MM.1S (cell line): ENCODE results near the gene SMC6.

Experiments used
- DNase-seq: peaks from one replicate; pipeline ENCODE4 v3.0.0-alpha.2; 2015
- H2AFZ ChIP-seq: fragments of 300-600 bp; sonication (generic); 2 replicates; pipeline ENCODE4 v1.6.0; 2016; ENCODE audit warnings: antibody characterized with exemption, low read length
- H3F3A ChIP-seq: fragments of 300-600 bp; sonication (generic); 2 replicates; pipeline ENCODE4 v1.6.1; 2016; ENCODE audit warnings: mild to moderate bottlenecking, antibody characterized with exemption, low read length, moderate library complexity, mixed read lengths; ENCODE audit not compliant: insufficient read depth
- H3K27ac ChIP-seq: fragments of 300-600 bp; sonication (generic); 2 replicates; pipeline ENCODE4 v1.5.1; 2016; ENCODE audit warnings: mild to moderate bottlenecking, low read length
- H3K27me3 ChIP-seq: fragments of 300-600 bp; sonication (generic); replicated peaks from 2 replicates; pipeline ENCODE4 v1.6.0; 2016; ENCODE audit warnings: low read length; ENCODE audit not compliant: insufficient read depth
- H3K36me3 ChIP-seq: fragments of 300-600 bp; sonication (generic); replicated peaks from 2 replicates; pipeline ENCODE4 v1.6.1; 2016; ENCODE audit warnings: mild to moderate bottlenecking, low read length, mixed read lengths; ENCODE audit not compliant: insufficient read depth
- H3K4me1 ChIP-seq: fragments of 300-600 bp; sonication (generic); 2 replicates; pipeline ENCODE4 v1.6.1; 2016; ENCODE audit warnings: low read length, mixed read lengths
- H3K4me2 ChIP-seq: fragments of 300-600 bp; sonication (generic); 2 replicates; pipeline ENCODE4 v1.6.0; 2016; ENCODE audit warnings: low read depth, low read length
- H3K4me3 ChIP-seq: fragments of 300-600 bp; sonication (generic); 2 replicates; pipeline ENCODE4 v1.5.1; 2016; ENCODE audit warnings: low read length, mixed read lengths
- H3K79me2 ChIP-seq: fragments of 300-600 bp; sonication (generic); 2 replicates; pipeline ENCODE4 v1.6.1; 2016; ENCODE audit warnings: mixed run types, low read length, mixed read lengths
- H3K9ac ChIP-seq: fragments of 300-600 bp; sonication (generic); 2 replicates; pipeline ENCODE4 v1.6.1; 2016; ENCODE audit warnings: low read length, mixed read lengths
- H3K9me2 ChIP-seq: fragments of 300-600 bp; sonication (generic); replicated peaks from 2 replicates; pipeline ENCODE4 v1.6.1; 2016; ENCODE audit warnings: mild to moderate bottlenecking, low read length, mixed read lengths; ENCODE audit not compliant: insufficient read depth
- H3K9me3 ChIP-seq: fragments of 300-600 bp; sonication (generic); replicated peaks from 2 replicates; pipeline ENCODE4 v1.6.1; 2016; ENCODE audit warnings: mild to moderate bottlenecking, low read length, mixed read lengths; ENCODE audit not compliant: insufficient read depth
- H4K20me1 ChIP-seq: fragments of 300-600 bp; sonication (generic); 2 replicates; pipeline ENCODE4 v1.6.1; 2016; ENCODE audit warnings: mild to moderate bottlenecking, low read length, moderate library complexity, mixed read lengths; ENCODE audit not compliant: insufficient read depth
- EZH2 ChIP-seq: fragments of 300-600 bp; sonication (generic); optimal IDR thresholded peaks from 2 replicates; pipeline ENCODE3; 2017; ENCODE audit warnings: low read depth, mild to moderate bottlenecking, antibody characterized with exemption, low read length, mixed read lengths
- EZH2phosphoT487 ChIP-seq: fragments of 300-600 bp; sonication (generic); IDR thresholded peaks from 2 replicates; pipeline ENCODE4 v1.6.1; 2018; ENCODE audit warnings: antibody characterized with exemption, low read length
- TF ChIP-seq, protein P1 (sequence below): fragments of 300-600 bp; sonication (generic); IDR thresholded peaks from 2 replicates; pipeline ENCODE4 v1.5.1; 2016; ENCODE audit warnings: antibody characterized with exemption, low read length, mixed read lengths

SMC6 gene

DNA sequence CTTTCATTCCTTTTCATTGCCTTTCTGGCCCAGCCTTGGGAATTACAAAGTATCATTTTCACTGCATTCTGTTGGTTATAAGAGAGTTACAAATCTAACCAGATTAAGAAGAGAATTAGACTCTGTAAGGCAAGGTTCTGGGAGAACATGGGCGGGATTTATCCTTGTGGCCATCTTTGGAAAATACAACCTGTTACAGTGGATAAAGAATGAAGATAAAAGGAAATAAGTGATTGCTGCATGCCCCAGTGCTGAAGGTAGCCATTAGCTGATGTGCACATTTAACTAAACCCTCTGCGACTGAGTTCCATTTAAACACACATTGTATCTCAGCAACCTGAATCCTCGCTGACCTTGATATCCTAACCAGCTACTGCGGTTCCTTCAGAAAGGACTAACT is 93.4 kb downstream of the SMC6 start:
- no peaks in the 10 kb centered on the region for H3K9me3 ChIP-seq
- H3K27me3 ChIP-seq: no peaks in the 10 kb centered on the region
- H4K20me1 ChIP-seq: no peaks in the 10 kb centered on the region
- H2AFZ ChIP-seq: no peak overlapping the region
- no peak overlapping the region for H3K4me3 ChIP-seq
- H3K27ac ChIP-seq: no peak overlapping the region
- H3K9ac ChIP-seq: no peak overlapping the region
- no peak overlapping the region for H3K4me2 ChIP-seq
- no peaks in the 10 kb centered on the region for H3F3A ChIP-seq
- H3K4me1 ChIP-seq: no peaks in the 10 kb centered on the region
- peaks cover 1% of the 10 kb centered on the region; the same call in 1 of the 2 replicates for H3K36me3 ChIP-seq
- TF ChIP-seq, protein P1, sequence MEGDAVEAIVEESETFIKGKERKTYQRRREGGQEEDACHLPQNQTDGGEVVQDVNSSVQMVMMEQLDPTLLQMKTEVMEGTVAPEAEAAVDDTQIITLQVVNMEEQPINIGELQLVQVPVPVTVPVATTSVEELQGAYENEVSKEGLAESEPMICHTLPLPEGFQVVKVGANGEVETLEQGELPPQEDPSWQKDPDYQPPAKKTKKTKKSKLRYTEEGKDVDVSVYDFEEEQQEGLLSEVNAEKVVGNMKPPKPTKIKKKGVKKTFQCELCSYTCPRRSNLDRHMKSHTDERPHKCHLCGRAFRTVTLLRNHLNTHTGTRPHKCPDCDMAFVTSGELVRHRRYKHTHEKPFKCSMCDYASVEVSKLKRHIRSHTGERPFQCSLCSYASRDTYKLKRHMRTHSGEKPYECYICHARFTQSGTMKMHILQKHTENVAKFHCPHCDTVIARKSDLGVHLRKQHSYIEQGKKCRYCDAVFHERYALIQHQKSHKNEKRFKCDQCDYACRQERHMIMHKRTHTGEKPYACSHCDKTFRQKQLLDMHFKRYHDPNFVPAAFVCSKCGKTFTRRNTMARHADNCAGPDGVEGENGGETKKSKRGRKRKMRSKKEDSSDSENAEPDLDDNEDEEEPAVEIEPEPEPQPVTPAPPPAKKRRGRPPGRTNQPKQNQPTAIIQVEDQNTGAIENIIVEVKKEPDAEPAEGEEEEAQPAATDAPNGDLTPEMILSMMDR: no peak
- TF ChIP-seq EZH2phosphoT487 (no peak), EZH2 (no peak)
- no peaks in the 10 kb centered on the region for H3K79me2 ChIP-seq
- DNase-seq: no peak
- no peaks in the 10 kb centered on the region for H3K9me2 ChIP-seq

DNA sequence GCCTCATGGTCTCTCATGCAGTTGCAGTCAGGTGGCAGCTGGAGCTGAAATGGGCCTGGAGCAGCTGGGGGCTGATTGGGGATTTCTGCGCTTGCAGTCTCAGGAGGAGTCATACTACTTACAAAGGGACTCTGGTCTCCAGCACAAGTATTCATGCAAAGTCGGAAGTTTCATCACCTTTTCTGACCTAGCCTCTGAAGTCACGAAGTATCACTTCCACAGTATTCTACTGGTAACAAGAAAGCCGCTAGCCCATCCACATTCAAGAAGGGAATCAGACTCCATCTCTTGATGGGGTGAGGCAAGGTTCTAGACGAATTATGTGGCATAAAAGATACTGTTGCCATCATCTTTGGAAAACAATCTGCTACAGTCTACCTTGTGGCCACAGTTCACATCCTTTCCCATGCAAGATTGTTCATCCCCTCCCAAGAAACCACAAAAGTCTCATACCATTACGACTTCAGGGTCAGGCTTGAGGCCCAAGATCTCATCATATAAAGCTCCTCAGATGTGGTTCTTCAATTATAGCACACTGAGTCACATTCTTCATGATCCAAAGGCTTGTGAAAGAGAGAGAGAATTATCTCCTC is 95.3 kb downstream of the SMC6 start:
- Histone ChIP-seq H4K20me1 (no peaks in the 10 kb centered on the region), H3K4me2 (no peak overlapping the region), H3K4me1 (no peaks in the 10 kb centered on the region), H3K9me2 (no peaks in the 10 kb centered on the region), H3K27me3 (no peaks in the 10 kb centered on the region), H3K79me2 (no peaks in the 10 kb centered on the region), H3K27ac (no peak overlapping the region), H3K36me3 (no peaks in the 10 kb centered on the region), H3K9ac (no peak overlapping the region), H2AFZ (no peak overlapping the region), H3F3A (no peaks in the 10 kb centered on the region), H3K4me3 (no peak overlapping the region), H3K9me3 (no peaks in the 10 kb centered on the region)
- TF ChIP-seq EZH2: no peak
- TF ChIP-seq, protein P1: no peak
- TF ChIP-seq EZH2phosphoT487: no peak
- DNase-seq: no peak

DNA sequence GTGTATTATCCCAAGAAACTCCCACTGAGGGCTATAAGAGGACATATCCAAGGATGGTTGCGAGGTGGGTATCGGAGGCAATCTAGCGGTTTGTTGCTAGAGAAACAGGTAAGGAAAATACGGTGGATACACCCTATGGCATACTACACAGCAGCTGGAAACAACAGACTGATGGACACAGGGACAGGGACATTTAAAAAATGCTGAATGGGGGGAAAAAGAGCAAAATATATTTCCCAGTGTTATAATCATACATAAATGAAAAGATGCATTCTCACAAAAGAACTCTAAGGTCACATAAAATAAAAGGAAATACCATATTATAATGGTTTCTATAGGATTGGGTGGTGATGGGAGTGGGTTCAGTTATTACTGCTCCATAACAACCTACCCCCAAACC is 95.9 kb downstream of the SMC6 start:
- Histone ChIP-seq H2AFZ (no peak overlapping the region), H3K79me2 (no peaks in the 10 kb centered on the region), H3K27me3 (no peaks in the 10 kb centered on the region), H3K9me3 (no peaks in the 10 kb centered on the region), H3K36me3 (no peaks in the 10 kb centered on the region), H3K4me1 (no peaks in the 10 kb centered on the region), H3K4me3 (no peak overlapping the region), H3K9ac (no peak overlapping the region), H3K27ac (no peak overlapping the region), H3F3A (no peaks in the 10 kb centered on the region), H3K4me2 (no peak overlapping the region), H3K9me2 (no peaks in the 10 kb centered on the region), H4K20me1 (no peaks in the 10 kb centered on the region)
- TF ChIP-seq EZH2phosphoT487 (no peak), EZH2 (no peak)
- TF ChIP-seq, protein P1: no peak
- no peak for DNase-seq
